OCI-LY3 (cell line): ENCODE data around the gene CISH.
A peak's percentile ranks its signal among the peaks of the same experiment; 100 is the strongest.

Source experiments
- H2AFZ ChIP-seq: fragments of 200-600, 300-600 bp; shearing (Covaris generic); 2 replicates; pipeline ENCODE4 v1.6.0; 2014; ENCODE audit warnings: antibody characterized with exemption, low read depth, low read length
- H3K27ac ChIP-seq: fragments of 200-600, 300-600 bp; sonication (generic); 2 replicates; pipeline ENCODE4 v1.5.1; 2014; ENCODE audit warnings: mild to moderate bottlenecking, low read length, moderate library complexity, mixed read lengths
- H3K27me3 ChIP-seq: fragments of 200-600, 300-600 bp; sonication (generic); 2 replicates; pipeline ENCODE4 v1.6.1; 2014; ENCODE audit warnings: low read depth, low read length, mixed read lengths
- H3K36me3 ChIP-seq: fragments of 200-600, 300-600 bp; sonication (generic); replicated peaks from 2 replicates; pipeline ENCODE3; 2014; ENCODE audit warnings: low read depth, low read length, mixed read lengths
- H3K4me1 ChIP-seq: fragments of 300-600, 200-600 bp; sonication (generic); 2 replicates; pipeline ENCODE4 v1.6.1; 2014; ENCODE audit warnings: low read length, mixed read lengths
- H3K4me2 ChIP-seq: fragments of 200-600, 300-600 bp; sonication (generic); 2 replicates; pipeline ENCODE4 v1.6.1; 2014; ENCODE audit warnings: low read length, mixed read lengths
- H3K4me3 ChIP-seq: fragments of 300-600, 200-600 bp; sonication (generic); 2 replicates; pipeline ENCODE4 v1.5.1; 2014; ENCODE audit warnings: antibody characterized with exemption, mild to moderate bottlenecking, low read length, moderate library complexity
- H3K79me2 ChIP-seq: fragments of 300-600, 200-600 bp; shearing (Covaris generic); 2 replicates; pipeline ENCODE4 v1.6.1; 2014; ENCODE audit warnings: mild to moderate bottlenecking, low read length, mixed read lengths
- H3K9ac ChIP-seq: fragments of 300-600, 200-600 bp; shearing (Covaris generic); 2 replicates; pipeline ENCODE4 v1.6.0; 2014; ENCODE audit warnings: mild to moderate bottlenecking, low read length, moderate library complexity
- H3K9me3 ChIP-seq: fragments of 200-600, 300-600 bp; shearing (Covaris generic); 2 replicates; pipeline ENCODE4 v1.6.1; 2014; ENCODE audit warnings: low read length, mixed read lengths; ENCODE audit not compliant: insufficient read depth
- H4K20me1 ChIP-seq: fragments of 200-600, 300-600 bp; sonication (generic); 2 replicates; pipeline ENCODE4 v1.6.1; 2016; ENCODE audit warnings: low read length, mixed read lengths; ENCODE audit not compliant: insufficient read depth
- CTCF ChIP-seq: fragments of 200-600, 300-600 bp; sonication (generic); IDR thresholded peaks from 2 replicates; pipeline ENCODE4 v1.5.1; 2014; ENCODE audit warnings: antibody characterized with exemption, low read length, low read depth
- EZH2phosphoT487 ChIP-seq: fragments of 200-600 bp; shearing (Covaris generic); IDR thresholded peaks from 2 replicates; pipeline ENCODE4 v1.6.1; 2018; ENCODE audit warnings: antibody characterized with exemption, mixed run types, low read depth

The CISH gene

DNA sequence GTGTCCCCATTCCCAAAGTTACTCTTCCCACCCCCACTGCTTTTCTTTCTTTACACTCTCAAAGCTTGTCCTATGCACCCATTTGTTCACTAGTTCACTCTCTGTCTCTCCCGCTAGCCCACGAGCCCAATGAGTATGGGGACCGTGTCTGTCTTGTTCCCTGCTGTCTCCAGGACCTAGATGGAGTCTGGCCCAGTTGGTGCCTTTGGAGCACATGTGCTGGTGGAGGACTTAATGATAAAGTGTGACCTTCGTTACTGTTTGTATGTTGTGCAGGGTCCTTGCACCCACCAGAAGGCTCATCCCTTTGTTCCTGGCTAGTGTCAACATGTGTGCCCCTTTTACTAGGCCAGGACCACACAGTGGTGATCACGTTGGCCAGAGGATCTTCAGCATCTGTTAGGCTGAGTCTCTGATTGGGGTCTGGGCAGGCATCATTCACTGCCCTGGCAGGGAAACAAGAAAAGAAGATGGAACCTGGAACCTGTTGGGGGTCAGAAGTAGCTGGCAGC lies 7.4 kb downstream of the CISH start:
- Histone ChIP-seq H3K79me2 (no peaks in the 10 kb centered on the region), H3K4me3 (no peak overlapping the region), H3K27ac (no peak overlapping the region), H3K9ac (no peak overlapping the region), H3K36me3 (no peaks in the 10 kb centered on the region), H2AFZ (no peak overlapping the region), H3K4me1 (peaks cover 42% of the 10 kb centered on the region), H3K27me3 (no peaks in the 10 kb centered on the region), H4K20me1 (no peaks in the 10 kb centered on the region), H3K9me3 (no peaks in the 10 kb centered on the region), H3K4me2 (peak overlapping the region; percentile 49; the same call in 1 of the 2 replicates)
- TF ChIP-seq EZH2phosphoT487 (no peak), CTCF (no peak)

GRCh38 chr3:50603261-50604109 lies 8.1 kb downstream of the CISH start:
- H4K20me1 ChIP-seq: no peaks in the 10 kb centered on the region
- H3K36me3 ChIP-seq: no peaks in the 10 kb centered on the region
- no peak overlapping the region for H3K4me2 ChIP-seq
- no peaks in the 10 kb centered on the region for H3K79me2 ChIP-seq
- TF ChIP-seq CTCF (no peak), EZH2phosphoT487 (no peak)
- no peaks in the 10 kb centered on the region for H3K9me3 ChIP-seq
- no peak overlapping the region for H3K9ac ChIP-seq
- peaks cover 42% of the 10 kb centered on the region for H3K4me1 ChIP-seq
- no peak overlapping the region for H3K4me3 ChIP-seq
- H3K27me3 ChIP-seq: no peaks in the 10 kb centered on the region
- H2AFZ ChIP-seq: no peak overlapping the region
- H3K27ac ChIP-seq: no peak overlapping the region

DNA sequence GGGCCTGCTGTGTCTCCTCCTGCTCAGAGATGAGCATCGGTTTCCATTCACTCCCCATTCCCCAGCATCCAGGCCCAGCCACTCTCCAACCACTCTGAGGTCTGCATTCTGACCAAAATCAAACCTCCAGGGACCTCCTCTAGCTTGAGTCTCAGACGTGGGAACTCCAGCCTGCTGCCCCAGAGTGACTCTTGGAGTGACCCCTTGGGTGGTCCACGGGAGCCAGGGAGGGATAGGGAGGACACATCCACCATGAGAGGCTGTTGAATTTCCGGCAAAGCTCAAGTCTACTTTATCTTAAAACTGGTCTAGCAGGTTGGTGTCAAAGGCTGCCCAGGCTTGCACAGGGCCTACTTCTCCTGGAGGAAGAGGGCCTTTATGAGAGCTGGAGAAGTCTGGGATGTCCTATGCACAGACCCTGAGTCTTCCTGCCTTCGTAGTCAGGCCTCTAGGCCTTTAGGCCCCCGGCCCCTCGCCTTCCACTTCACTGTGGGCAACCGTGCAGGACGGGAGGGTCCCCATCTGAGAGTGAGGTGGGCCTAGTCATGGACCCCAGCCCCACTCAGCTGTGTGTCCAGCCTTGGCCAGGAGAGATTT lies 8.9 kb downstream of the CISH start:
- Histone ChIP-seq H3K79me2 (no peaks in the 10 kb centered on the region), H3K9ac (no peak overlapping the region), H3K27ac (no peak overlapping the region), H3K36me3 (no peaks in the 10 kb centered on the region), H3K27me3 (no peaks in the 10 kb centered on the region), H3K9me3 (no peaks in the 10 kb centered on the region), H3K4me2 (no peak overlapping the region), H3K4me3 (no peak overlapping the region), H2AFZ (no peak overlapping the region), H3K4me1 (peaks cover 42% of the 10 kb centered on the region), H4K20me1 (no peaks in the 10 kb centered on the region)
- TF ChIP-seq CTCF: no peak
- no peak for TF ChIP-seq EZH2phosphoT487

GRCh38 chr3:50600841-50601591 lies 10.6 kb downstream of the CISH start:
- Histone ChIP-seq H3K4me2 (peak overlapping the region; percentile 36), H2AFZ (peak overlapping the region; percentile 63), H3K36me3 (no peaks in the 10 kb centered on the region), H3K4me1 (peaks cover 41% of the 10 kb centered on the region), H4K20me1 (no peaks in the 10 kb centered on the region), H3K9me3 (no peaks in the 10 kb centered on the region), H3K9ac (peak overlapping the region; percentile 40), H3K27ac (peak overlapping the region; percentile 36), H3K27me3 (no peaks in the 10 kb centered on the region), H3K4me3 (peak overlapping the region; percentile 2; the same call in 1 of the 2 replicates), H3K79me2 (no peaks in the 10 kb centered on the region)
- no peak for TF ChIP-seq EZH2phosphoT487
- TF ChIP-seq CTCF: no peak
